Neuronal stem cell (in vitro differentiated cells): ENCODE measurements around the gene MLIP.

Experiments
- DNase-seq: peaks from one replicate; pipeline ENCODE4 v3.0.0-alpha.2; 2013; ENCODE audit warnings: low spot score
- H2AFZ ChIP-seq: one replicate; pipeline ENCODE4 v1.6.1; 2013; ENCODE audit warnings: mild to moderate bottlenecking, low read length, inconsistent platforms
- H2AK5ac ChIP-seq: 2 replicates; pipeline ENCODE4 v1.6.1; 2013; ENCODE audit warnings: low read depth, mild to moderate bottlenecking, inconsistent platforms, low read length, moderate library complexity, mixed read lengths
- H2BK120ac ChIP-seq: 2 replicates; pipeline ENCODE4 v1.6.1; 2013; ENCODE audit warnings: low read depth, mild to moderate bottlenecking, inconsistent platforms, low read length, moderate library complexity, mixed read lengths
- H2BK12ac ChIP-seq: one replicate; pipeline ENCODE4 v1.6.1; 2013; ENCODE audit warnings: low read length, inconsistent platforms
- H2BK15ac ChIP-seq: 2 replicates; pipeline ENCODE4 v1.6.1; 2013; ENCODE audit warnings: mild to moderate bottlenecking, low read length, inconsistent platforms, mixed read lengths
- H2BK5ac ChIP-seq: one replicate; pipeline ENCODE4 v1.6.1; 2013; ENCODE audit warnings: inconsistent platforms, mild to moderate bottlenecking, low read length, moderate library complexity
- H3K14ac ChIP-seq: one replicate; pipeline ENCODE4 v1.6.1; 2013; ENCODE audit warnings: low read length, inconsistent platforms
- H3K18ac ChIP-seq: 2 replicates; pipeline ENCODE4 v1.6.1; 2013; ENCODE audit warnings: low read length, inconsistent platforms
- H3K23ac ChIP-seq: 2 replicates; pipeline ENCODE4 v1.6.1; 2013; ENCODE audit warnings: low read depth, mild to moderate bottlenecking, mixed read lengths, low read length, inconsistent platforms; ENCODE audit not compliant: poor library complexity
- H3K27ac ChIP-seq: replicated peaks from 3 replicates; pipeline ENCODE4 v1.5.1; 2013; ENCODE audit warnings: low read length, inconsistent platforms
- H3K27me3 ChIP-seq, 3 experiments: 2 replicates each; pipeline ENCODE4 v1.6.1; 2013; ENCODE audit warnings: low read length in 3 of 3, mild to moderate bottlenecking in 2 of 3, inconsistent platforms in 1 of 3, low read depth in 1 of 3, mixed read lengths in 1 of 3, moderate library complexity in 1 of 3; ENCODE audit not compliant: control insufficient read depth in 3 of 3, insufficient read depth in 3 of 3
- H3K36me3 ChIP-seq, 2 donors: replicated peaks in 1 of 2; 2 replicates each; pipeline ENCODE4 v1.6.1; 2013; ENCODE audit warnings: low read length in 2 of 2; ENCODE audit not compliant: control insufficient read depth in 2 of 2, insufficient read depth in 2 of 2
- H3K4ac ChIP-seq: 2 replicates; pipeline ENCODE4 v1.6.1; 2013; ENCODE audit warnings: inconsistent platforms, mild to moderate bottlenecking, low read length, moderate library complexity
- H3K4me1 ChIP-seq, 2 donors: 1 replicate in 1 of 2; 2 replicates in 1 of 2; pipeline ENCODE4 v1.6.1; 2013; ENCODE audit warnings: low read length in 2 of 2, low read depth in 1 of 2; ENCODE audit not compliant: control insufficient read depth in 2 of 2, insufficient read depth in 1 of 2
- H3K4me2 ChIP-seq: one replicate; pipeline ENCODE4 v1.6.1; 2013; ENCODE audit warnings: mild to moderate bottlenecking, low read length, inconsistent platforms; ENCODE audit not compliant: insufficient read depth, poor library complexity, severe bottlenecking
- H3K4me3 ChIP-seq, 2 donors: 2 replicates each; pipeline ENCODE4 v1.5.1; 2013; ENCODE audit warnings: low read length in 2 of 2, mild to moderate bottlenecking in 2 of 2, inconsistent platforms in 1 of 2, moderate library complexity in 1 of 2
- H3K79me1 ChIP-seq: one replicate; pipeline ENCODE4 v1.6.1; 2013; ENCODE audit warnings: low read depth, mild to moderate bottlenecking, inconsistent platforms, low read length, moderate library complexity
- H3K9ac ChIP-seq: one replicate; pipeline ENCODE4 v1.6.1; 2013; ENCODE audit warnings: mild to moderate bottlenecking, low read depth, low read length, inconsistent platforms; ENCODE audit not compliant: poor library complexity
- H3K9me3 ChIP-seq, 2 donors: replicated peaks in 1 of 2; 2 replicates each; pipeline versions ENCODE3 to v1.6.1; 2013; ENCODE audit warnings: low read length in 2 of 2, mild to moderate bottlenecking in 2 of 2, inconsistent platforms in 1 of 2, low read depth in 1 of 2, mixed read lengths in 1 of 2, moderate library complexity in 1 of 2; ENCODE audit not compliant: control insufficient read depth in 2 of 2, insufficient read depth in 1 of 2
- H4K8ac ChIP-seq: one replicate; pipeline ENCODE4 v1.6.1; 2013; ENCODE audit warnings: low read depth, mild to moderate bottlenecking, inconsistent platforms, low read length, moderate library complexity
- H4K91ac ChIP-seq: one replicate; pipeline ENCODE4 v1.6.1; 2013; ENCODE audit warnings: low read length, low read depth, mild to moderate bottlenecking, inconsistent platforms; ENCODE audit not compliant: poor library complexity
- WGBS, 2 donors: extraction: QIAGEN DNeasy Blood & Tissue Kit; methylation state at CpG; one replicate each; pipeline ENCODE4 v1.1.7; 2013; ENCODE audit warnings: missing lambda C conversion rate in 2 of 2, mixed read lengths in 1 of 2; ENCODE audit not compliant: insufficient read length in 2 of 2, insufficient replicate concordance in 1 of 2; ENCODE audit errors: extremely low coverage in 2 of 2; 5-methylcytosine and 5-hydroxymethylcytosine counted together

The MLIP gene

DNA sequence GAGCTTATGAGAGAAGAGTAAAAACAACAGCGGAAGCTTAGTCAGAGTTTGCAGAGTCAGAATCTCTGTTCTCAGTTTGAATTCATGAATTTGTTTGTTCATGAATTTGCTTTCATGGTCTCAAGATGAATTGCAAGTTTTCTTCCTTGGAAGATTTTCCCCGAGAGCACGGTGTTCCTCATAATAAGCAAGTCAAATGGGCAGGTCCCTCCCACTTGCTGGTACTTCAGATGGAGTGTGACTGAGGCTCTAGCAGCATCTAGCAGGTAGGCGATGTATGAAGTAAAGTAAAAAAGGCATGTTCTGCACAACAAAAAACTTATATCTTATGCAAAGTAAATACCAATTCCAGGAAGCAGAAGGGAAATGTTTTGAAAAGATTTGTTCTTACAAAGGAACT, 15.5 kb upstream of the MLIP start:
- DNase-seq = no peak
- WGBS, 2 donors = no CpG with 5 or more reads among the region's 4 CpGs

DNA sequence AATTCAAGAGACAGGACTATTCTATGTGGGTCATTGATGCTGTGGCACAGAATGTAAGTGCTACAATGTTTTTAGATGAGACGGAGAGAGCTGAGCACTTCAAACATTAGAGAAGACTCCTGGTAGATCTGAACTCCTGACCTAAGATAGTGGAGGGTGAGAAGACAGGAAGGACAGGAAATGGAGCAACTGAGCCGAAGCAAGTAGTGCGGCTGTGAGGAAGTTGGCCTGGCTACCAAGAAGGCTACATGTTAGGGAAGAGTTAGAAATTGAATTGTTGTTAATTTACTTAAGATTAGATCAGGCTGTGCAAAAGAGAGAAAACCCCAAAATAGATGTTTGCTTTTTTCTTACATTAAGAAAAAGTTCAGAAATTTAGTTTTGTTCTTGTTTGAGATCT, 14.4 kb upstream of the MLIP start:
- H2BK15ac ChIP-seq = no peak overlapping the region
- H4K8ac ChIP-seq = no peak overlapping the region
- H3K9me3 ChIP-seq = no peaks in the 10 kb centered on the region
- H2BK120ac ChIP-seq = no peak overlapping the region
- no peak overlapping the region for H3K23ac ChIP-seq
- H3K27me3 ChIP-seq = no peaks in the 10 kb centered on the region
- H3K4me3 ChIP-seq = no peak overlapping the region
- no peak overlapping the region for H4K91ac ChIP-seq
- H3K4ac ChIP-seq = no peak overlapping the region
- DNase-seq = no peak
- no peaks in the 10 kb centered on the region for H3K79me1 ChIP-seq
- no peak overlapping the region for H3K4me2 ChIP-seq
- H3K4me1 ChIP-seq = peaks cover 0 to 15% of the 10 kb centered on the region in 2 donors
- WGBS, 2 donors = no CpG with 5 or more reads among the region's 3 CpGs
- no peak overlapping the region for H3K9ac ChIP-seq
- H3K36me3 ChIP-seq = no peaks in the 10 kb centered on the region
- H2BK12ac ChIP-seq = no peak overlapping the region
- no peak overlapping the region for H3K18ac ChIP-seq
- no peak overlapping the region for H3K14ac ChIP-seq
- no peak overlapping the region for H2AK5ac ChIP-seq
- H2BK5ac ChIP-seq = no peak overlapping the region
- H2AFZ ChIP-seq = no peak overlapping the region
- H3K27ac ChIP-seq = no peak overlapping the region

More for the DNA sequence above, 15.5 kb upstream of the MLIP start:
- Histone ChIP-seq H2AK5ac (no peak overlapping the region), H3K79me1 (no peaks in the 10 kb centered on the region), H3K4me1 (peaks cover 0 to 15% of the 10 kb centered on the region in 2 donors), H3K27me3 (no peaks in the 10 kb centered on the region), H3K36me3 (no peaks in the 10 kb centered on the region), H3K4ac (no peak overlapping the region), H3K18ac (no peak overlapping the region), H2BK12ac (no peak overlapping the region), H3K23ac (no peak overlapping the region), H2BK15ac (no peak overlapping the region), H2BK120ac (no peak overlapping the region), H3K9ac (no peak overlapping the region), H3K4me2 (no peak overlapping the region), H3K4me3 (no peak overlapping the region), H2BK5ac (no peak overlapping the region), H3K27ac (no peak overlapping the region), H2AFZ (no peak overlapping the region), H3K9me3 (no peaks in the 10 kb centered on the region), H4K8ac (no peak overlapping the region), H3K14ac (no peak overlapping the region), H4K91ac (no peak overlapping the region)

DNA sequence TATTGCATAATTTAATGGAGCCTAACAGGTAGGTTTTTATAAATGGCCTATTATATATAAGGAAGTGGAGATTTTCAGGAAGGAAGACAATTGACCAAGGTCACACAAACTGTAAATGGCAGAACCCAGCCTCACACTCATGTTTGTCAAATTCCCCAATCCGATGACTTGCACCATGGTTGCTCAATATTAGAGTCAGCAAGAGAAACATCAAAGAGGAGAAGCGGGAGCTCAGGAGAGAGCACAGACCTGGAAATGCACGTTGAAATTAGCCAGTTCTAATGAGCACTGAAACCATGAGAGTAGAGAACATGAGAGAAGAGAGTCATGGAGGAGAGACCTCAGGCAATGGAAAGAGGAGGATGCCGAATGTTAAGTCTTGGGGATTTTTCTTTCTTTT, 13.5 kb upstream of the MLIP start:
- Histone ChIP-seq H3K4me2 (no peak overlapping the region), H3K23ac (no peak overlapping the region)

DNA sequence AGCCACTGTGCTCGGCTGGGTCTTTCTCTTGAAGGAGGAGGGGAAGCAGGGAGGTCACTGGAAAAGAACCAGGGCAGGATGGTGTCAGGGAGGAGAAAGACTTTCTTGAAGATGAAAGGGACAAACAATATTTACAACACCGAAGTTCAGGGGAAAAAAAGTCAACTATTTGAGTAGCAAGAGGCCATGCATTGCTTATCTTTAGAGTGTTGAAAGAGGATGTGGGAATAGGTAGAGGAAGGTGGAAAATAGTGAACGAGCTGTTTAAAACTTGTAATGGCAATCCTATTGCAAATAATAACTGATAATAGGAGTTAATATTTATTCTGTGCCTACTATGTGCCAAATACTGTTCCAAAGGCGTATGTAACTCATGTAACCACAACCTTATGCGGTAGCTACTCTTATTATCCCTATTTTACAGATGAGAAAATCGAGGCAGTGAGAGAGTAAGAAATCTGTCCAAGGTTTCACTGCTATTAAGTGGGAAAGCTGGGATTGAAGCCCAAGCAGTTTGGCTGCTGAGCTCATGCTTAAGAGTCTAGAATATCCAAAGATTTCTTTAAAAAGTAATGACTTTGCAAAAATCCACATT, 12.7 kb upstream of the MLIP start:
- H3K4me1 ChIP-seq = peaks cover 0 to 13% of the 10 kb centered on the region in 2 donors
- no peak overlapping the region for H3K18ac ChIP-seq
- no peak overlapping the region for H4K8ac ChIP-seq
- no peak overlapping the region for H3K14ac ChIP-seq
- H2BK120ac ChIP-seq = no peak overlapping the region
- no peak overlapping the region for H4K91ac ChIP-seq
- H3K27ac ChIP-seq = no peak overlapping the region
- H2AFZ ChIP-seq = no peak overlapping the region
- H2BK5ac ChIP-seq = no peak overlapping the region
- H3K79me1 ChIP-seq = no peaks in the 10 kb centered on the region
- 100% methylated on average over 1 of the region's 6 CpGs; no CpG with 5 or more reads in 1 of the 2 donors for WGBS, 2 donors
- H3K23ac ChIP-seq = no peak overlapping the region
- H3K9ac ChIP-seq = no peak overlapping the region
- H3K4me2 ChIP-seq = no peak overlapping the region
- no peak overlapping the region for H2AK5ac ChIP-seq
- no peak overlapping the region for H2BK12ac ChIP-seq
- H2BK15ac ChIP-seq = no peak overlapping the region
- H3K4me3 ChIP-seq = no peak overlapping the region
- no peak overlapping the region for H3K4ac ChIP-seq
- no peak for DNase-seq
- H3K27me3 ChIP-seq = no peaks in the 10 kb centered on the region
- no peaks in the 10 kb centered on the region for H3K9me3 ChIP-seq
- no peaks in the 10 kb centered on the region for H3K36me3 ChIP-seq

More for the DNA sequence above, 13.5 kb upstream of the MLIP start:
- H3K4me3 ChIP-seq = no peak overlapping the region
- no peak overlapping the region for H2AK5ac ChIP-seq
- WGBS, 2 donors = no CpG with 5 or more reads among the region's 4 CpGs
- H2BK5ac ChIP-seq = no peak overlapping the region
- no peaks in the 10 kb centered on the region for H3K36me3 ChIP-seq
- H3K79me1 ChIP-seq = no peaks in the 10 kb centered on the region
- H2BK15ac ChIP-seq = no peak overlapping the region
- no peaks in the 10 kb centered on the region for H3K27me3 ChIP-seq
- no peak overlapping the region for H4K91ac ChIP-seq
- peaks cover 0 to 15% of the 10 kb centered on the region in 2 donors for H3K4me1 ChIP-seq
- H2BK120ac ChIP-seq = no peak overlapping the region
- no peak overlapping the region for H2BK12ac ChIP-seq
- no peak overlapping the region for H3K18ac ChIP-seq
- H3K27ac ChIP-seq = no peak overlapping the region
- DNase-seq = no peak
- no peak overlapping the region for H2AFZ ChIP-seq
- H4K8ac ChIP-seq = no peak overlapping the region
- H3K9me3 ChIP-seq = no peaks in the 10 kb centered on the region
- no peak overlapping the region for H3K9ac ChIP-seq
- no peak overlapping the region for H3K4ac ChIP-seq
- H3K14ac ChIP-seq = no peak overlapping the region
